GM18873 (cell line): ENCODE results near the gene NOA1.
"Not testable (repeated sequence)": the region's sequence is repeated elsewhere in the genome, so short reads cannot be mapped to it uniquely, and the experiment has no call there.

ENCODE experiments used
- ATAC-seq: cut with Tn5 transposase; IDR thresholded peaks from one replicate; pipeline ENCODE4 v1.9.1; 2021; ENCODE audit warnings: mild to moderate bottlenecking, moderate library complexity, moderate number of reproducible peaks; ENCODE audit not compliant: unreplicated experiment, low FRiP score

Gene NOA1

GRCh38 chr4:56959100-56959499, 18.3 kb downstream of the NOA1 start:
- ATAC-seq: no peak

- ATAC-seq: no peak
Observed at GRCh38 chr4:56958111-56958517, 19.3 kb downstream of the NOA1 start.

GRCh38 chr4:56953680-56954520, 23.5 kb downstream of the NOA1 start:
- no peak for ATAC-seq

GRCh38 chr4:56941403-56941802, 36.0 kb downstream of the NOA1 start:
- no peak for ATAC-seq

GRCh38 chr4:56940971-56941370, 36.4 kb downstream of the NOA1 start:
- ATAC-seq: no peak

GRCh38 chr4:56940403-56940802, 37.0 kb downstream of the NOA1 start:
- no peak for ATAC-seq

- ATAC-seq: not testable (repeated sequence)
Observed at GRCh38 chr4:56939826-56940225, 37.6 kb downstream of the NOA1 start.

GRCh38 chr4:56937262-56937661, 40.1 kb downstream of the NOA1 start:
- ATAC-seq: no peak

- ATAC-seq: no peak
Observed at GRCh38 chr4:56931924-56932323, 45.5 kb downstream of the NOA1 start.

GRCh38 chr4:56930638-56931037, 46.8 kb downstream of the NOA1 start:
- no peak for ATAC-seq

- ATAC-seq: no peak
Observed at GRCh38 chr4:56927196-56927595, 50.2 kb downstream of the NOA1 start.

GRCh38 chr4:56914977-56915376, 62.4 kb downstream of the NOA1 start:
- ATAC-seq: not testable (repeated sequence)

- no peak for ATAC-seq
Observed at GRCh38 chr4:56914336-56914735, 63.1 kb downstream of the NOA1 start.
